ENCODE results near the gene GPR45.

DNA sequence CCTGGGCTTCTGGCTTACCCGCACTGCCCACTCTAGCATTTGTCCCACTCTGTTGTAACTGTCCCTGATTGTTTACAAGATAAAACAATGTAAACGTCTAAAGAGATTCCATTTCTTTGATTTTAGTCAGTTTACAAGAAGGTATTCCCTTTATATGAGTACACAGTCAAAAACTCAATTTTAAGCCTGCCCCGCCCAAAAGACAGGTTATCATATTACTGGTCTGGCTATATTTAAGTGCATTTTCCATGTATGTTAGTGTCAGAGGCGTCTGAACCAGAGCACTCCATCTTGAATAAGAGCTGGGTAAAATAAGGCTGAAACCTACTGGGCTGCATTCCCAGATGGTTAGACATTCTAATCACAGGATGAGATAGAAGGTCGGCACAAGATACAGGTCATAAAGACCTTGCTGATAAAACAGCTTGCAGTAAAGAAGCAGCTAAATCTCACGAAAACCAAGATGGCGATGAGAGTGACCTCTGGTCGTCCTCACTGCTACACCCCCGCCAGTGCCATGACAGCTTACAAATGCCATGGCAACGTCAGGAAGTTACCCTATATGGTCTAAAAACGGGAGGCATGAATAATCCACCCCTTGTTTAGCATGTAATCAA is 15.0 kb downstream of the GPR45 start:
- TF ChIP-seq KDM1A (CRISPR knock-in tag; IDR thresholded peaks at IDR 0.05) (no peak), TBL1XR1 (IDR thresholded peaks at IDR 0.05; ENCODE audit: borderline replicate concordance, low read length, partially characterized antibody) (no peak), ZEB1 (IDR thresholded peaks at IDR 0.05; ENCODE audit: insufficient replicate concordance, low read depth) (no peak), FOSL2 (CRISPR knock-in tag; IDR thresholded peaks at IDR 0.05) (no peak), BRCA1 (CRISPR knock-in tag; IDR thresholded peaks at IDR 0.05) (no peak), FOXK1 (CRISPR knock-in tag; IDR thresholded peaks at IDR 0.05; ENCODE audit: borderline replicate concordance, low read depth) (no peak), EZH2 (conservative IDR thresholded peaks at IDR 0.05; ENCODE audit: low read depth, low read length) (no peak), ASH2L (IDR thresholded peaks at IDR 0.05; ENCODE audit: insufficient read length, low read depth, low read length) (no peak), PCBP2 (optimal IDR thresholded peaks at IDR 0.05; ENCODE audit: low read depth, low read length, poor library complexity, severe bottlenecking) (no peak), POLR2AphosphoS5 (IDR thresholded peaks at IDR 0.05; ENCODE audit: low read depth, low read length) (no peak)
- TF ChIP-seq, protein P1, sequence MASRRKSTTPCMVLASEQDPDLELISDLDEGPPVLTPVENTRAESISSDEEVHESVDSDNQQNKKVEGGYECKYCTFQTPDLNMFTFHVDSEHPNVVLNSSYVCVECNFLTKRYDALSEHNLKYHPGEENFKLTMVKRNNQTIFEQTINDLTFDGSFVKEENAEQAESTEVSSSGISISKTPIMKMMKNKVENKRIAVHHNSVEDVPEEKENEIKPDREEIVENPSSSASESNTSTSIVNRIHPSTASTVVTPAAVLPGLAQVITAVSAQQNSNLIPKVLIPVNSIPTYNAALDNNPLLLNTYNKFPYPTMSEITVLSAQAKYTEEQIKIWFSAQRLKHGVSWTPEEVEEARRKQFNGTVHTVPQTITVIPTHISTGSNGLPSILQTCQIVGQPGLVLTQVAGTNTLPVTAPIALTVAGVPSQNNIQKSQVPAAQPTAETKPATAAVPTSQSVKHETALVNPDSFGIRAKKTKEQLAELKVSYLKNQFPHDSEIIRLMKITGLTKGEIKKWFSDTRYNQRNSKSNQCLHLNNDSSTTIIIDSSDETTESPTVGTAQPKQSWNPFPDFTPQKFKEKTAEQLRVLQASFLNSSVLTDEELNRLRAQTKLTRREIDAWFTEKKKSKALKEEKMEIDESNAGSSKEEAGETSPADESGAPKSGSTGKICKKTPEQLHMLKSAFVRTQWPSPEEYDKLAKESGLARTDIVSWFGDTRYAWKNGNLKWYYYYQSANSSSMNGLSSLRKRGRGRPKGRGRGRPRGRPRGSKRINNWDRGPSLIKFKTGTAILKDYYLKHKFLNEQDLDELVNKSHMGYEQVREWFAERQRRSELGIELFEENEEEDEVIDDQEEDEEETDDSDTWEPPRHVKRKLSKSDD (CRISPR knock-in tag; IDR thresholded peaks at IDR 0.05; ENCODE audit: low read depth): no peak
- TF ChIP-seq, protein P2, sequence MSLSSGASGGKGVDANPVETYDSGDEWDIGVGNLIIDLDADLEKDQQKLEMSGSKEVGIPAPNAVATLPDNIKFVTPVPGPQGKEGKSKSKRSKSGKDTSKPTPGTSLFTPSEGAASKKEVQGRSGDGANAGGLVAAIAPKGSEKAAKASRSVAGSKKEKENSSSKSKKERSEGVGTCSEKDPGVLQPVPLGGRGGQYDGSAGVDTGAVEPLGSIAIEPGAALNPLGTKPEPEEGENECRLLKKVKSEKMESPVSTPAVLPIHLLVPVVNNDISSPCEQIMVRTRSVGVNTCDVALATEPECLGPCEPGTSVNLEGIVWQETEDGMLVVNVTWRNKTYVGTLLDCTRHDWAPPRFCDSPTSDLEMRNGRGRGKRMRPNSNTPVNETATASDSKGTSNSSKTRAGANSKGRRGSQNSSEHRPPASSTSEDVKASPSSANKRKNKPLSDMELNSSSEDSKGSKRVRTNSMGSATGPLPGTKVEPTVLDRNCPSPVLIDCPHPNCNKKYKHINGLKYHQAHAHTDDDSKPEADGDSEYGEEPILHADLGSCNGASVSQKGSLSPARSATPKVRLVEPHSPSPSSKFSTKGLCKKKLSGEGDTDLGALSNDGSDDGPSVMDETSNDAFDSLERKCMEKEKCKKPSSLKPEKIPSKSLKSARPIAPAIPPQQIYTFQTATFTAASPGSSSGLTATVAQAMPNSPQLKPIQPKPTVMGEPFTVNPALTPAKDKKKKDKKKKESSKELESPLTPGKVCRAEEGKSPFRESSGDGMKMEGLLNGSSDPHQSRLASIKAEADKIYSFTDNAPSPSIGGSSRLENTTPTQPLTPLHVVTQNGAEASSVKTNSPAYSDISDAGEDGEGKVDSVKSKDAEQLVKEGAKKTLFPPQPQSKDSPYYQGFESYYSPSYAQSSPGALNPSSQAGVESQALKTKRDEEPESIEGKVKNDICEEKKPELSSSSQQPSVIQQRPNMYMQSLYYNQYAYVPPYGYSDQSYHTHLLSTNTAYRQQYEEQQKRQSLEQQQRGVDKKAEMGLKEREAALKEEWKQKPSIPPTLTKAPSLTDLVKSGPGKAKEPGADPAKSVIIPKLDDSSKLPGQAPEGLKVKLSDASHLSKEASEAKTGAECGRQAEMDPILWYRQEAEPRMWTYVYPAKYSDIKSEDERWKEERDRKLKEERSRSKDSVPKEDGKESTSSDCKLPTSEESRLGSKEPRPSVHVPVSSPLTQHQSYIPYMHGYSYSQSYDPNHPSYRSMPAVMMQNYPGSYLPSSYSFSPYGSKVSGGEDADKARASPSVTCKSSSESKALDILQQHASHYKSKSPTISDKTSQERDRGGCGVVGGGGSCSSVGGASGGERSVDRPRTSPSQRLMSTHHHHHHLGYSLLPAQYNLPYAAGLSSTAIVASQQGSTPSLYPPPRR (CRISPR knock-in tag; IDR thresholded peaks at IDR 0.05; ENCODE audit: borderline replicate concordance): no peak
- TF ChIP-seq, protein P3, sequence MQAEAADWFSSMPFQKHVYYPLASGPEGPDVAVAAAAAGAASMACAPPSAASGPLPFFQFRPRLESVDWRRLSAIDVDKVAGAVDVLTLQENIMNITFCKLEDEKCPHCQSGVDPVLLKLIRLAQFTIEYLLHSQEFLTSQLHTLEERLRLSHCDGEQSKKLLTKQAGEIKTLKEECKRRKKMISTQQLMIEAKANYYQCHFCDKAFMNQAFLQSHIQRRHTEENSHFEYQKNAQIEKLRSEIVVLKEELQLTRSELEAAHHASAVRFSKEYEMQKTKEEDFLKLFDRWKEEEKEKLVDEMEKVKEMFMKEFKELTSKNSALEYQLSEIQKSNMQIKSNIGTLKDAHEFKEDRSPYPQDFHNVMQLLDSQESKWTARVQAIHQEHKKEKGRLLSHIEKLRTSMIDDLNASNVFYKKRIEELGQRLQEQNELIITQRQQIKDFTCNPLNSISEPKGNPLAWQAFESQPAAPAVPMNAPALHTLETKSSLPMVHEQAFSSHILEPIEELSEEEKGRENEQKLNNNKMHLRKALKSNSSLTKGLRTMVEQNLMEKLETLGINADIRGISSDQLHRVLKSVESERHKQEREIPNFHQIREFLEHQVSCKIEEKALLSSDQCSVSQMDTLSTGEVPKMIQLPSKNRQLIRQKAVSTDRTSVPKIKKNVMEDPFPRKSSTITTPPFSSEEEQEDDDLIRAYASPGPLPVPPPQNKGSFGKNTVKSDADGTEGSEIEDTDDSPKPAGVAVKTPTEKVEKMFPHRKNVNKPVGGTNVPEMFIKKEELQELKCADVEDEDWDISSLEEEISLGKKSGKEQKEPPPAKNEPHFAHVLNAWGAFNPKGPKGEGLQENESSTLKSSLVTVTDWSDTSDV (CRISPR knock-in tag; IDR thresholded peaks at IDR 0.05): no peak
